ENCODE results near the gene IFT122. TPM values are rescaled to one million over a fixed set of nuclear protein-coding genes. Genes with fewer than 3 reads are reported as not detected.

The IFT122 gene
- total and polyA plus RNA-seq, 7 donors, result 4.2 to 21.4 (median 15.8) TPM

- no peak for TF ChIP-seq POLR2A (IDR thresholded peaks at IDR 0.05)
- intact Hi-C loops (cut with DNase I), result loop anchor here (5.0 kb wide), 1 partner anchor 33 kb away; no protein-coding TSS in a partner anchor
- no peak for DNase-seq
- H3K4me1 ChIP-seq, result peaks cover 0 to 54% (median 48%) of the 10 kb centered on the region in 4 donors
- H3K27me3 ChIP-seq, result no peaks in the 10 kb centered on the region
- no peak overlapping the region for H3K4me3 ChIP-seq
- 75 to 89% methylated on average over 8 of the region's 8 CpGs for WGBS, 2 donors
- no peaks in the 10 kb centered on the region for H3K9me3 ChIP-seq
- peaks cover 0 to 10% (median 2%) of the 10 kb centered on the region in 4 donors for H3K36me3 ChIP-seq
- H3K27ac ChIP-seq, result peak overlapping the region; percentile 7 to 42 (median 13)
Measured at GRCh38 chr3:129563850-129564535, 124.0 kb downstream of the IFT122 start.

DNA sequence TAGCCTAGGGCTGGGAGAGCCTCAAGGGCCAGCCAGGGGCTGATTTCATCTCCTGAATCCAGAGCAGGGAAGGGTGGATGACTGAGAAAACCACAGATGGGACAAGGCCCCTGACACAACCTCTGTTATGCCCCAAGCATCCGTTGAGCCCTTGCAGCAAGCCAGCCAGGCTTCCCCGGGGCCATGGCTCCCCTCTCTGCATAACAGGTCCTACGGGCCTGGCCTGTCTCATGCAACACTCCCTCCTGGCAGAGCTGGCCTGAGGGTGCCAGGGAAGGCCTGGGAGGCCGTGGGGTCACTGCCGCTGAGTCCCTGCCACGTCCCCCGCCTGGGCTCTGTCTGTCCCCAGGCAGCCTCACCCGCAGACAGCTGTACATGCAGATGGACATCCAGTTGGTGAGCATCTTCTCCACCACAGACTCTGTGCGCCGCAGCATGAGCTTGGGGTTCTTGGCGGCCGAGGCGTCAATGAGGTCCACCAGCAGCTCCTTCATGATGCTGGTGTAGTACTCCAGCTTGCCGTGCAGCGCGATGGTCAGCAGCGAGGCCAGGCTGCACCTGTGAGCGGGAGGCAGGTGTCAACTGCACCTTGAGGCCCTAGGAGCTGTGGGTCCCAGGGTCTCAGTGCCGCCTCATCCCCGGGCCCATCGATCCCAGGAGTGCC is 125.1 kb downstream of the IFT122 start:
- Histone ChIP-seq H3K27ac (no peak overlapping the region), H3K36me3 (peaks cover 0 to 13% (median 2%) of the 10 kb centered on the region in 4 donors), H3K9me3 (no peaks in the 10 kb centered on the region), H3K4me3 (no peak overlapping the region), H3K4me1 (peaks cover 0 to 53% (median 38%) of the 10 kb centered on the region in 4 donors), H3K27me3 (no peaks in the 10 kb centered on the region)
- TF ChIP-seq POLR2A (IDR thresholded peaks at IDR 0.05), result no peak
- intact Hi-C loops (cut with DNase I), result loop anchor here (5.0 kb wide), 1 partner anchor 32 kb away; no protein-coding TSS in a partner anchor
- no peak for DNase-seq
- 91 to 92% methylated on average over 21 of the region's 21 CpGs for WGBS, 2 donors

DNA sequence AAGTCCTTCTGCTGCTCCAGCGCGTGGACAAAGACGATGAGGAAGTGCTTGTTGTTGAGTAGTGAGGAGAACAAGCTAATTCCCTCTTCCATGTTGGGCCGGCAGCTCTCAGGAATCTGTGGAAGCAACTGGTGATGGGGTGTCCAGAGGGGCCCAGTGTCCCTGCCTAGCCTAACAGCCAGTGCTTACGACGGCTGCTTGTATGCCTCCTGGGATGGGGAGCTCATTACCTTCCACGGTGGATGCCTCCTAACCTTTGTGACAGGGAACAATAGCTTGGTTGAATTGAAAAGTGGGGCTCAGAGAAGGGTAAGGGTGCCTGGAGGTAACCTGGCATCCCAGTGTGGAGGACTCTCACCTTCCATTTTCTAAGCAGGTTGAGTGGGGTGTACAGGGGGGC is 125.9 kb downstream of the IFT122 start:
- Histone ChIP-seq H3K4me3 (no peak overlapping the region), H3K27ac (no peak overlapping the region), H3K36me3 (peaks cover 0 to 21% (median 4%) of the 10 kb centered on the region in 4 donors), H3K4me1 (peaks cover 0 to 45% (median 30%) of the 10 kb centered on the region in 4 donors), H3K9me3 (no peaks in the 10 kb centered on the region), H3K27me3 (no peaks in the 10 kb centered on the region)
- intact Hi-C loops (cut with DNase I), result no loop called here
- no peak for DNase-seq
- TF ChIP-seq, protein P1, sequence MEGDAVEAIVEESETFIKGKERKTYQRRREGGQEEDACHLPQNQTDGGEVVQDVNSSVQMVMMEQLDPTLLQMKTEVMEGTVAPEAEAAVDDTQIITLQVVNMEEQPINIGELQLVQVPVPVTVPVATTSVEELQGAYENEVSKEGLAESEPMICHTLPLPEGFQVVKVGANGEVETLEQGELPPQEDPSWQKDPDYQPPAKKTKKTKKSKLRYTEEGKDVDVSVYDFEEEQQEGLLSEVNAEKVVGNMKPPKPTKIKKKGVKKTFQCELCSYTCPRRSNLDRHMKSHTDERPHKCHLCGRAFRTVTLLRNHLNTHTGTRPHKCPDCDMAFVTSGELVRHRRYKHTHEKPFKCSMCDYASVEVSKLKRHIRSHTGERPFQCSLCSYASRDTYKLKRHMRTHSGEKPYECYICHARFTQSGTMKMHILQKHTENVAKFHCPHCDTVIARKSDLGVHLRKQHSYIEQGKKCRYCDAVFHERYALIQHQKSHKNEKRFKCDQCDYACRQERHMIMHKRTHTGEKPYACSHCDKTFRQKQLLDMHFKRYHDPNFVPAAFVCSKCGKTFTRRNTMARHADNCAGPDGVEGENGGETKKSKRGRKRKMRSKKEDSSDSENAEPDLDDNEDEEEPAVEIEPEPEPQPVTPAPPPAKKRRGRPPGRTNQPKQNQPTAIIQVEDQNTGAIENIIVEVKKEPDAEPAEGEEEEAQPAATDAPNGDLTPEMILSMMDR (IDR thresholded peaks at IDR 0.05), result no peak
- no peak for TF ChIP-seq POLR2AphosphoS5 (IDR thresholded peaks at IDR 0.05)
- TF ChIP-seq EP300 (IDR thresholded peaks at IDR 0.05), result no peak
- no peak for TF ChIP-seq POLR2A (IDR thresholded peaks at IDR 0.05)
- WGBS, 2 donors, result 95% methylated on average over 7 of the region's 7 CpGs

- WGBS, 2 donors, result 72 to 77% methylated on average over 18 of the region's 18 CpGs
- peaks cover 0 to 29% (median 5%) of the 10 kb centered on the region in 4 donors for H3K36me3 ChIP-seq
- no peak for DNase-seq
- no peaks in the 10 kb centered on the region for H3K9me3 ChIP-seq
- TF ChIP-seq, protein P1 (IDR thresholded peaks at IDR 0.05), result no peak
- peak in 1 of 4 donors; percentile 38 for TF ChIP-seq POLR2AphosphoS5 (IDR thresholded peaks at IDR 0.05)
- intact Hi-C loops (cut with DNase I), result no loop called here
- peaks cover 0 to 32% (median 19%) of the 10 kb centered on the region in 4 donors for H3K4me1 ChIP-seq
- peak overlapping the region in 2 of 4 donors; percentile 22 to 31 for H3K27ac ChIP-seq
- H3K27me3 ChIP-seq, result no peaks in the 10 kb centered on the region
- no peak overlapping the region for H3K4me3 ChIP-seq
Measured at GRCh38 chr3:129567176-129567705, 127.2 kb downstream of the IFT122 start.

- no peak for DNase-seq
- TF ChIP-seq POLR2A (IDR thresholded peaks at IDR 0.05) (no peak), POLR2AphosphoS5 (IDR thresholded peaks at IDR 0.05) (no peak), EP300 (IDR thresholded peaks at IDR 0.05) (no peak)
- TF ChIP-seq, protein P1 (IDR thresholded peaks at IDR 0.05), result no peak
- Histone ChIP-seq H3K4me1 (peaks cover 0 to 32% (median 19%) of the 10 kb centered on the region in 4 donors), H3K27ac (peak overlapping the region in 1 of 4 donors; percentile 31), H3K36me3 (peaks cover 0 to 30% (median 6%) of the 10 kb centered on the region in 4 donors), H3K4me3 (no peak overlapping the region), H3K9me3 (no peaks in the 10 kb centered on the region), H3K27me3 (no peaks in the 10 kb centered on the region)
- intact Hi-C loops (cut with DNase I), result no loop called here
- WGBS, 2 donors, result 66% methylated on average over 6 of the region's 6 CpGs
Measured at GRCh38 chr3:129567939-129568338, 127.9 kb downstream of the IFT122 start.
